ENCODE results near the gene EDEM2. TPM values are rescaled to one million over a fixed set of nuclear protein-coding genes. Genes with fewer than 3 reads are reported as not detected.

EDEM2 gene
- total and polyA plus RNA-seq, 8 donors: 17.6 to 48.7 (median 20.8) TPM

DNA sequence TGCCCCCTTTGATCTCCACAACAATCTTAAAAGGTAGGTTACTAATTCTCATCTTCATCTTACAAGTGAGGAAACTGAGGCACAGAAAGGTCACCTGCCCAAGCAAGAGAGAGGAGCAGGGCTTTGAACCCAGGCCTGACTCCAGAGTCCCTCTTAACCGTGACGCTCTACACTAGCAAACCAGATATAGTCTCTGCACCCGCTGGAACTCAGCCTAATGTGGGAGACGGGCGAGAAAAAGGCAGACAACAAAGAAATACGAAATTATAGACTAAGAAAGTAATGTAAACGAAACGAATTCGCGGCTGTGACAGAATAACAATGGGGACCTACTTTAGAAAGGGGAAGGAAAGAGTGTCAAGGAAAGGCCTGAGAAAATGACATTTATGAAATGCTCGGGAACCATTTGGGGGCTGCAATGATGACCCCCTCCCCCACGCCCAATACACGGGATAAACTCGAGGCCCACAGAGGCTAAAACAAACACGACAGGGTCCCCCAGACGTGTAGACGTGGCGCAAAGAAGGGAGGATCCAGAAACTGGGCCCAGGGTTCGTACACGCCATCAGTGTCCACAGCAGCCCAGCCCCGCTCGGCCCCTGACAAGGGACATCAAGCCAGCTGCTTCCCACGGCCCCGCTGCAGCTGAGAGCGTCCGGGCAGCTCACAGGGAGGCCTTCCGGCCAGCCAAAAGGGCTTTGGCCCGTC lies 55.2 kb downstream of the EDEM2 start:
- H3K9me3 ChIP-seq: no peaks in the 10 kb centered on the region
- DNase-seq (peak in 1 of 4 donors; percentile 16), ATAC-seq (peak; percentile 54)
- intact Hi-C loops (cut with DNase I): no loop called here
- peaks cover 0 to 8% of the 10 kb centered on the region in 2 donors for H3K36me3 ChIP-seq
- TF ChIP-seq, protein P1, sequence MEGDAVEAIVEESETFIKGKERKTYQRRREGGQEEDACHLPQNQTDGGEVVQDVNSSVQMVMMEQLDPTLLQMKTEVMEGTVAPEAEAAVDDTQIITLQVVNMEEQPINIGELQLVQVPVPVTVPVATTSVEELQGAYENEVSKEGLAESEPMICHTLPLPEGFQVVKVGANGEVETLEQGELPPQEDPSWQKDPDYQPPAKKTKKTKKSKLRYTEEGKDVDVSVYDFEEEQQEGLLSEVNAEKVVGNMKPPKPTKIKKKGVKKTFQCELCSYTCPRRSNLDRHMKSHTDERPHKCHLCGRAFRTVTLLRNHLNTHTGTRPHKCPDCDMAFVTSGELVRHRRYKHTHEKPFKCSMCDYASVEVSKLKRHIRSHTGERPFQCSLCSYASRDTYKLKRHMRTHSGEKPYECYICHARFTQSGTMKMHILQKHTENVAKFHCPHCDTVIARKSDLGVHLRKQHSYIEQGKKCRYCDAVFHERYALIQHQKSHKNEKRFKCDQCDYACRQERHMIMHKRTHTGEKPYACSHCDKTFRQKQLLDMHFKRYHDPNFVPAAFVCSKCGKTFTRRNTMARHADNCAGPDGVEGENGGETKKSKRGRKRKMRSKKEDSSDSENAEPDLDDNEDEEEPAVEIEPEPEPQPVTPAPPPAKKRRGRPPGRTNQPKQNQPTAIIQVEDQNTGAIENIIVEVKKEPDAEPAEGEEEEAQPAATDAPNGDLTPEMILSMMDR (IDR thresholded peaks at IDR 0.05): no peak
- no peaks in the 10 kb centered on the region for H3K27me3 ChIP-seq
- peaks cover 4 to 70% of the 10 kb centered on the region in 2 donors for H3K4me1 ChIP-seq
- H3K27ac ChIP-seq: peak overlapping the region; percentile 91 to 94
- peak overlapping the region; percentile 69 to 76 for H3K4me3 ChIP-seq

DNA sequence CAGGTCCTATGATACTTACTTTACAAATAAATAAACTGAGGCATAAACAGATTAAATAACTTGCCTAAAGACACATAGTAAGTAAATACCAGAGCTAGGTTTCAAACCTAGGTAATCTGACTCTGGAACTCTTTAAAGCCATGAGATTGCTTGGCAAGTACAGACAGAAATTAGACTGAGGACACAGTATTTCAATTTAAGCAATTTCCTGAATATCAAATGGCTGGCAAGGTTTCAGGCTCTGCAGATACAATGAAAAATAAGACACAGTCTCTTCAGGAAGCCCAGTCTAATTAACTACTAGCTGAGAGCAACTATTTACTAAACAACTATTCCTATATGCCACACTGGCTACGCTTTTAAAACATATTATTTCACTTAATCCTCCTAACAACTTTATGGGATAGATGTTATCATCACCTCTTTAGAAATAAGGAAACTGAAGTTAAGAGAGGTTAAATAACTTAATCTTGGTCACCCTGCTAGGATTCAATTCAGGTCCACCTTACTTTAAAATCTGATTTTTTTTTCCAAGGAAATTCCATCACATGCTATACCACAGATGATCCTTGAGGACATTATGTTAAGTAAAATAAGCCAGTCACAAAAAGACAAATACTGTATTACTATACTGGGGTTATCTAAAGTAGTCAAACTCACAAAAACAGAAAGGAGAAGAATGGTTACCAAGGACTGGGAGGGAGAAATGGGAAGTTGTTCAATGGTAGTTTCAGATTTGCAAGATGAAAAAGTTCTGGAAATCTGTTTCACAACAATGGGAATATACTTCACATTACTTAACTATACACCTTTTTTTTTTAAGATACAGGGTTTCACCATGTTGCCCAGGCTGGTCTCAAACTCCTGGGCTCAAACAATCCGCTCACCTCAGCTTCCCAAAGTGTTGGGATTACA lies 58.6 kb downstream of the EDEM2 start:
- peaks cover 4 to 78% of the 10 kb centered on the region in 2 donors for H3K4me1 ChIP-seq
- TF ChIP-seq, protein P1 (IDR thresholded peaks at IDR 0.05): no peak
- ATAC-seq (no peak), DNase-seq (peak in 1 of 4 donors; percentile 9)
- H3K9me3 ChIP-seq: no peaks in the 10 kb centered on the region
- intact Hi-C loops (cut with DNase I): no loop called here
- H3K27me3 ChIP-seq: no peaks in the 10 kb centered on the region
- peak overlapping the region in 1 of 2 donors; percentile 28 for H3K27ac ChIP-seq
- H3K36me3 ChIP-seq: peaks cover 0 to 11% of the 10 kb centered on the region in 2 donors
- H3K4me3 ChIP-seq: no peak overlapping the region

DNA sequence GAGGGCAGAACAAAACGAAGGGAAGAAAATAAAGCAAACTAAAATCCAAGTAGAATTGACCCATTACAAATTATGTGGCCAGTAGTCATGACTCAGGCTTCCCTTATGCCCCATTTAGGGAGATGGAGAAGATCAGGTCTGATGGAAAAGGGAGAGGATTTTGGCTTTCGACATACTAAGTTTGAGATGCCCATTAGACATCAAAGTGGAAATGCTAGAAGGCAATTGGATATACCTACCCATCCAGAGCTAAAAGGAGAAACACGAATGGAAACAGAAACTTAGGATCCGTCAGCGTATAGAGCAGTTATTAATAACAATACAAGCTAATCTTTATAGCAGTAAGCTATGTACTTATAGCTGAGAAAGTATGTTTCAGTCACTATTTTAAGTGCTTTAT lies 59.3 kb downstream of the EDEM2 start:
- peaks cover 0 to 11% of the 10 kb centered on the region in 2 donors for H3K36me3 ChIP-seq
- peaks cover 4 to 78% of the 10 kb centered on the region in 2 donors for H3K4me1 ChIP-seq
- intact Hi-C loops (cut with DNase I): no loop called here
- TF ChIP-seq, protein P1 (IDR thresholded peaks at IDR 0.05): no peak
- ATAC-seq (no peak), DNase-seq (no peak)
- no peak overlapping the region for H3K4me3 ChIP-seq
- H3K27me3 ChIP-seq: no peaks in the 10 kb centered on the region
- H3K27ac ChIP-seq: peak overlapping the region in 1 of 2 donors; percentile 28
- H3K9me3 ChIP-seq: no peaks in the 10 kb centered on the region

DNA sequence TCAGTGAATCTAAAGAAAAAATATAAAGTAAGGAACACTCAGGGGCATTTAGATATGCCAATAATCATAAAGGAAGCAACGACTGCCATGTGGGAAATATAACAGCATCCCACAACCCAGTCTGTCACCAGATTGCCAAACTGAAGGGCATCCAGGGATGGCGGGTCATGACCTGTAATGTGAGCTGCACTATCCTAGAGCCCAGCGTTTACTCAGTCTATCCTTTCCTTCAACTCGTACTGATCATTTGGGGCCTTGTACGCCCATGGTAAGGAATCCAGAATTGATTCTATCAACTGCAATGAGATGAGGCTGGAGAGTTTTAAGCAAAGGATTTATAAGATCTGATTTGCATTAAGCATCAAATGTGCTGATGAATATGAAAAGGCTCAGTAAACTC lies 59.8 kb downstream of the EDEM2 start:
- H3K27me3 ChIP-seq: no peaks in the 10 kb centered on the region
- TF ChIP-seq, protein P1 (IDR thresholded peaks at IDR 0.05): no peak
- DNase-seq (no peak), ATAC-seq (no peak)
- H3K4me3 ChIP-seq: no peak overlapping the region
- peaks cover 4 to 82% of the 10 kb centered on the region in 2 donors for H3K4me1 ChIP-seq
- intact Hi-C loops (cut with DNase I): no loop called here
- peaks cover 0 to 11% of the 10 kb centered on the region in 2 donors for H3K36me3 ChIP-seq
- peak overlapping the region in 1 of 2 donors; percentile 28 for H3K27ac ChIP-seq
- no peaks in the 10 kb centered on the region for H3K9me3 ChIP-seq
